Measurements from ENCODE around the gene MIEF1.

DNA sequence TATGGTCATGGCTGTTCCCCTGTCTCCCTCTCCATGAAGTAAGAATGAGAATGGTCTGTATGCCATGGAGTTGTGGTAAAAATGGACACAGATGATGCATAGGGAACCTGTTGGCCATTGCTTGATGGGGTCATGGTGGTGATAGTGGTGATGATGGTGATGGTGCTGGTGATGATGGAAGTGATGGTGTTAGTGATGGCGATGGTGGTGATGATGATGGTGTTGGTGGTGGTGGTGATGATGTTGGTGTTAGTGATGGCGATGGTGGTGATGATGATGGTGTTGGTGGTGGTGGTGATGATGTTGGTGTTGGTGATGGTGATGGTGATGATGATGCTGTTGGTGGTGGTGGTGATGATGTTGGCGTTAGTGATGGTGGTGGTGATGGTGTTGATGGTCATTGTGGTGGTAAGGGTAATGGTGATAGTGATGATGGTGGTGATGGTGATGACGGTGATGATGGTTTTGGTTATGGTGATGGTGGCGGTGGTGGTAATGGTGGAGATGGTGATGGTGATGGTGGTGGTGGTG lies 63.4 kb downstream of the MIEF1 start:
- no peak for TF ChIP-seq SP1 (IDR thresholded peaks at IDR 0.05)
- TF ChIP-seq SUZ12 (IDR thresholded peaks at IDR 0.05) = no peak
- TF ChIP-seq FOXK2 (IDR thresholded peaks at IDR 0.05) = no peak
- TF ChIP-seq BHLHE40 (IDR thresholded peaks at IDR 0.05; ENCODE audit: borderline replicate concordance) = no peak
- no peak for TF ChIP-seq NFRKB (IDR thresholded peaks at IDR 0.05)
- TF ChIP-seq ELF4 (IDR thresholded peaks at IDR 0.05) = no peak
- TF ChIP-seq FOXA1 (IDR thresholded peaks at IDR 0.05) = no peak
- TF ChIP-seq ARNT (IDR thresholded peaks at IDR 0.05) = no peak
